DND-41 (cell line): Measurements from ENCODE around the gene CORT.
"Not testable (repeated sequence)": the region's sequence is repeated elsewhere in the genome, so short reads cannot be mapped to it uniquely, and the experiment has no call there.

Source experiments
- EZH2 ChIP-seq: IDR thresholded peaks from 3 replicates; pipeline ENCODE4 v1.6.1; 2012; ENCODE audit warnings: borderline replicate concordance, low read depth, mild to moderate bottlenecking, moderate library complexity, low read length, inconsistent platforms; ENCODE audit not compliant: severe bottlenecking
- TF ChIP-seq, protein P1 (sequence below): IDR thresholded peaks from 2 replicates; pipeline ENCODE4 v1.5.1; 2012; ENCODE audit warnings: borderline replicate concordance, low read length, moderate library complexity, mild to moderate bottlenecking; ENCODE audit not compliant: poor library complexity, severe bottlenecking; ENCODE audit errors: extremely low read depth

DNA sequence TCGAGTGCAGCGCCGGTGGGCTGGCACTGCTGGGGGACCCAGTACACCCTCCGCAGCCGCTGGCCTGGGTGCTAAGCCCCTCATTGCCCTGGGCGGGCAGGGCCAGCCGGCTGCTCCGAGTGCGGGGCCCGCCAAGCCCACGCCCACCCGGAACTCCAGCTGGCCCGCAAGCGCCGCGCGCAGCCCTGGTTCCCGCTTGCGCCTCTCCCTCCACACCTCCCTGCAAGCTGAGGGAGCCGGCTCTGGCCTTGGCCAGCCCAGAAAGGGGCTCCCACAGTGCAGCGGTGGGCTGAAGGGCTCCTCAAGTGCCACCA lies 23.3 kb upstream of the CORT start:
- TF ChIP-seq, protein P1, sequence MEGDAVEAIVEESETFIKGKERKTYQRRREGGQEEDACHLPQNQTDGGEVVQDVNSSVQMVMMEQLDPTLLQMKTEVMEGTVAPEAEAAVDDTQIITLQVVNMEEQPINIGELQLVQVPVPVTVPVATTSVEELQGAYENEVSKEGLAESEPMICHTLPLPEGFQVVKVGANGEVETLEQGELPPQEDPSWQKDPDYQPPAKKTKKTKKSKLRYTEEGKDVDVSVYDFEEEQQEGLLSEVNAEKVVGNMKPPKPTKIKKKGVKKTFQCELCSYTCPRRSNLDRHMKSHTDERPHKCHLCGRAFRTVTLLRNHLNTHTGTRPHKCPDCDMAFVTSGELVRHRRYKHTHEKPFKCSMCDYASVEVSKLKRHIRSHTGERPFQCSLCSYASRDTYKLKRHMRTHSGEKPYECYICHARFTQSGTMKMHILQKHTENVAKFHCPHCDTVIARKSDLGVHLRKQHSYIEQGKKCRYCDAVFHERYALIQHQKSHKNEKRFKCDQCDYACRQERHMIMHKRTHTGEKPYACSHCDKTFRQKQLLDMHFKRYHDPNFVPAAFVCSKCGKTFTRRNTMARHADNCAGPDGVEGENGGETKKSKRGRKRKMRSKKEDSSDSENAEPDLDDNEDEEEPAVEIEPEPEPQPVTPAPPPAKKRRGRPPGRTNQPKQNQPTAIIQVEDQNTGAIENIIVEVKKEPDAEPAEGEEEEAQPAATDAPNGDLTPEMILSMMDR: not testable (repeated sequence)
- not testable (repeated sequence) for TF ChIP-seq EZH2
